Measurements from ENCODE around the gene MSGN1.

The MSGN1 gene

DNA sequence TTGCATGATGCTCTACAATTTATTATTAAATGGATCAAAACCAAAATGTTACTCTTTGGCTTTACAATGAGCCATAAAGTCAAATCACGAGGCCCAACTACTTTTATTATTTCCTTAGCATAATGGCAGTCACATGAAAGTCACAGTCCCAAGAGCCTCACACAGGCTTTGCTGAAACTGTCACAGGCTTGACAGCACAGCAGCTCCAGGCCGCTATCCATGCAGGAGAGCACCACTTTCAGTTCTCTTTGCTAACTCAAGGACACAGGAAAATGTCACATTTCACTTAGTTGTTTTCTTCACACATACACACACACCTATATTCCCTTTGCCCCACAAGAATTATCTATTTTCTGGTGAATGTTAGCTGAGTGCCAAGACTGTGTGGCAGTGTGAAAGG, 11.1 kb upstream of the MSGN1 start (continued):
- TF ChIP-seq ZC3H10 (CRISPR knock-in tag; IDR thresholded peaks at IDR 0.05): no peak
- TF ChIP-seq OSR1 (CRISPR knock-in tag; IDR thresholded peaks at IDR 0.05): no peak
- TF ChIP-seq PATZ1 (CRISPR knock-in tag; IDR thresholded peaks at IDR 0.05; ENCODE audit: borderline replicate concordance): no peak
- no peak for TF ChIP-seq ZFP3 (CRISPR knock-in tag; IDR thresholded peaks at IDR 0.05)
- no peak for TF ChIP-seq ISL1 (CRISPR knock-in tag; IDR thresholded peaks at IDR 0.05)
- no peak for TF ChIP-seq ZNF8 (CRISPR knock-in tag; IDR thresholded peaks at IDR 0.05)
- TF ChIP-seq ZNF565 (CRISPR knock-in tag; conservative IDR thresholded peaks at IDR 0.05; ENCODE audit: low read depth): no peak
- no peak for TF ChIP-seq TCF4 (CRISPR knock-in tag; IDR thresholded peaks at IDR 0.05; ENCODE audit: borderline replicate concordance)

DNA sequence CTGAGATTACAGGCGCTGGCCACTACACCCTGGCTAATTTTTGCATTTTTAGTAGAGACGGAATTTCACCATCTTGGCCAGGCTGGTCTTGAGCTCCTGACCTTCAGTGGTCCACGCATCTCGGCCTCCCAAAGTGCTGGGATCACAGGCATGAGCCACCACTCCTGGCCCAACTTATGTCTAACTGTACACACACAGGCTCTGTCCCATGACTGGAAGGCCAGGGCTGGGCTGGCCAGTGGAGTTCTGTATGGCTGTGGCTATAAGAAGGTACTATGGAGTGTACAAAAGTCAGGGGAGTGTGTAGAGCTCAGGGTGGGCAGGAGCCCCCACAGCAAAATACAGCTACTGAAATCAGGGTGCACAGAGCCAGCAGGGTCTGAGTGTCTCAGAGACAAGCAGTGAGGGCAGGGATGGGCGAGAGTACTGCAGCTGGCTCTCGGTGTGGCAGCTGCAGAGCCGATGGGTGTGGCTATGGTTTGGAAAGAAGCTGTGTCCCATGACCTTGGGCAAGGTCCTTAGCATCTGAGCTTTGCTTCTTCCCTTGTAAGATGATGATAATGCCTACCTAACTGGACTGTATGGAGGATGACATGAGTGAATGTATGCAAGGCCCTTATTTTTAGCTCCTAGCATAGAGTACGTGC, 10.4 kb upstream of the MSGN1 start:
- TF ChIP-seq PPARA (CRISPR knock-in tag; IDR thresholded peaks at IDR 0.05; ENCODE audit: borderline replicate concordance) (no peak), CREB5 (CRISPR knock-in tag; IDR thresholded peaks at IDR 0.05; ENCODE audit: low read depth) (no peak), ZC3H10 (CRISPR knock-in tag; IDR thresholded peaks at IDR 0.05) (no peak), TCF4 (CRISPR knock-in tag; IDR thresholded peaks at IDR 0.05; ENCODE audit: borderline replicate concordance) (no peak), ESRRG (CRISPR knock-in tag; IDR thresholded peaks at IDR 0.05) (no peak), ISL1 (CRISPR knock-in tag; IDR thresholded peaks at IDR 0.05) (no peak), SNAI2 (CRISPR knock-in tag; IDR thresholded peaks at IDR 0.05) (no peak), PATZ1 (CRISPR knock-in tag; IDR thresholded peaks at IDR 0.05; ENCODE audit: borderline replicate concordance) (no peak), ZNF70 (CRISPR knock-in tag; IDR thresholded peaks at IDR 0.05) (no peak), ZNF8 (CRISPR knock-in tag; IDR thresholded peaks at IDR 0.05) (no peak), TOX (CRISPR knock-in tag; IDR thresholded peaks at IDR 0.05; ENCODE audit: borderline replicate concordance) (no peak), POU6F1 (CRISPR knock-in tag; IDR thresholded peaks at IDR 0.05; ENCODE audit: borderline replicate concordance, low read depth) (no peak), CSDC2 (CRISPR knock-in tag; IDR thresholded peaks at IDR 0.05) (no peak), ZNF565 (CRISPR knock-in tag; conservative IDR thresholded peaks at IDR 0.05; ENCODE audit: low read depth) (no peak), ZFP3 (CRISPR knock-in tag; IDR thresholded peaks at IDR 0.05) (no peak), RARB (CRISPR knock-in tag; IDR thresholded peaks at IDR 0.05) (no peak), OSR1 (CRISPR knock-in tag; IDR thresholded peaks at IDR 0.05) (no peak), ZFP30 (CRISPR knock-in tag; IDR thresholded peaks at IDR 0.05) (no peak), CSRNP3 (CRISPR knock-in tag; IDR thresholded peaks at IDR 0.05) (no peak)
- TF ChIP-seq, protein P1, sequence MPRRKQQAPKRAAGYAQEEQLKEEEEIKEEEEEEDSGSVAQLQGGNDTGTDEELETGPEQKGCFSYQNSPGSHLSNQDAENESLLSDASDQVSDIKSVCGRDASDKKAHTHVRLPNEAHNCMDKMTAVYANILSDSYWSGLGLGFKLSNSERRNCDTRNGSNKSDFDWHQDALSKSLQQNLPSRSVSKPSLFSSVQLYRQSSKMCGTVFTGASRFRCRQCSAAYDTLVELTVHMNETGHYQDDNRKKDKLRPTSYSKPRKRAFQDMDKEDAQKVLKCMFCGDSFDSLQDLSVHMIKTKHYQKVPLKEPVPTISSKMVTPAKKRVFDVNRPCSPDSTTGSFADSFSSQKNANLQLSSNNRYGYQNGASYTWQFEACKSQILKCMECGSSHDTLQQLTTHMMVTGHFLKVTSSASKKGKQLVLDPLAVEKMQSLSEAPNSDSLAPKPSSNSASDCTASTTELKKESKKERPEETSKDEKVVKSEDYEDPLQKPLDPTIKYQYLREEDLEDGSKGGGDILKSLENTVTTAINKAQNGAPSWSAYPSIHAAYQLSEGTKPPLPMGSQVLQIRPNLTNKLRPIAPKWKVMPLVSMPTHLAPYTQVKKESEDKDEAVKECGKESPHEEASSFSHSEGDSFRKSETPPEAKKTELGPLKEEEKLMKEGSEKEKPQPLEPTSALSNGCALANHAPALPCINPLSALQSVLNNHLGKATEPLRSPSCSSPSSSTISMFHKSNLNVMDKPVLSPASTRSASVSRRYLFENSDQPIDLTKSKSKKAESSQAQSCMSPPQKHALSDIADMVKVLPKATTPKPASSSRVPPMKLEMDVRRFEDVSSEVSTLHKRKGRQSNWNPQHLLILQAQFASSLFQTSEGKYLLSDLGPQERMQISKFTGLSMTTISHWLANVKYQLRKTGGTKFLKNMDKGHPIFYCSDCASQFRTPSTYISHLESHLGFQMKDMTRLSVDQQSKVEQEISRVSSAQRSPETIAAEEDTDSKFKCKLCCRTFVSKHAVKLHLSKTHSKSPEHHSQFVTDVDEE (CRISPR knock-in tag; IDR thresholded peaks at IDR 0.05): no peak
- ATAC-seq: no peak
